CD4-positive, alpha-beta T cell (primary cell): ENCODE results near the gene MYO19. TPM values are rescaled to one million over a fixed set of nuclear protein-coding genes. Genes with fewer than 3 reads are reported as not detected.

ENCODE experiments used
- ATAC-seq: fragments of 200-7000 bp; cut with Tn5 transposase; one replicate; pipeline ENCODE4 v1.10.0; 2022; ENCODE audit warnings: mild to moderate bottlenecking; ENCODE audit not compliant: poor library complexity
- CTCF ChIA-PET: fragments of 350-600 bp; sonication (Branson Sonifier 250); formaldehyde crosslinking; loops from one replicate; lab custom pipeline; 2021; ENCODE audit warnings: antibody characterized with exemption, inconsistent platforms; lab: Charles Lee
- POLR2A ChIA-PET: fragments of 350-600 bp; sonication (Branson Sonifier 250); formaldehyde crosslinking; loops from one replicate; lab custom pipeline; 2021; ENCODE audit warnings: antibody characterized with exemption, inconsistent platforms; lab: Charles Lee
- DNase-seq, 14 experiments: peaks; one replicate each; pipeline ENCODE4 v3.0.0-alpha.2; 2013 to 2020; ENCODE audit warnings: mixed read lengths in 2 of 14
- H3K27ac ChIP-seq, 2 donors: one replicate each; pipeline versions ENCODE4 v1.5.1 to v1.7.0; 2013; ENCODE audit warnings: low read length in 2 of 2, low read depth in 1 of 2, mild to moderate bottlenecking in 1 of 2
- H3K27me3 ChIP-seq, 2 experiments: 1 replicate in 1 of 2; 2 replicates in 1 of 2; pipeline versions ENCODE4 v1.6.1 to v1.7.0; 2013; ENCODE audit warnings: low read length in 2 of 2, control low read depth in 1 of 2, mild to moderate bottlenecking in 1 of 2, moderate library complexity in 1 of 2; ENCODE audit not compliant: insufficient read depth in 2 of 2, control insufficient read depth in 1 of 2
- H3K36me3 ChIP-seq: one replicate; pipeline ENCODE4 v1.6.1; 2013; ENCODE audit warnings: low read length, control low read depth; ENCODE audit not compliant: insufficient read depth
- H3K4me1 ChIP-seq: one replicate; pipeline ENCODE4 v1.6.1; 2013; ENCODE audit warnings: low read length, control low read depth; ENCODE audit not compliant: insufficient read depth
- H3K4me3 ChIP-seq: one replicate; pipeline ENCODE4 v1.5.1; 2013; ENCODE audit warnings: mild to moderate bottlenecking, low read length, moderate library complexity
- H3K9me3 ChIP-seq, 2 experiments: 1 replicate in 1 of 2; 2 replicates in 1 of 2; pipeline versions ENCODE4 v1.6.1 to v1.7.0; 2013; ENCODE audit warnings: low read length in 2 of 2, mild to moderate bottlenecking in 2 of 2, control low read depth in 1 of 2, moderate library complexity in 1 of 2; ENCODE audit not compliant: control insufficient read depth in 1 of 2, insufficient read depth in 1 of 2
- H3K27ac Mint-ChIP-seq: one replicate; pipeline ENCODE4 v1.8.0; 2020; ENCODE audit warnings: mixed read lengths
- H3K27me3 Mint-ChIP-seq: one replicate; pipeline ENCODE4 v1.8.0; 2021; ENCODE audit warnings: mixed read lengths
- H3K36me3 Mint-ChIP-seq: one replicate; pipeline ENCODE4 v1.8.0; 2021; ENCODE audit warnings: low read depth, mixed read lengths
- H3K4me1 Mint-ChIP-seq: one replicate; pipeline ENCODE4 v1.8.0; 2021; ENCODE audit warnings: low read depth, mixed read lengths
- H3K4me3 Mint-ChIP-seq: one replicate; pipeline ENCODE4 v1.8.0; 2020; ENCODE audit warnings: mild to moderate bottlenecking, mixed read lengths
- H3K9me3 Mint-ChIP-seq: one replicate; pipeline ENCODE4 v1.8.0; 2020; ENCODE audit warnings: mixed read lengths
- intact Hi-C, 2 experiments: fragments of 100-400 bp; cut with DNase I in 1 of 2; cut with micrococcal nuclease in 1 of 2; formaldehyde crosslinking; loops; one replicate each; pipeline versions ENCODE4 v1.15.1 to v1.9.0; 2023 to 2025; cut with DNase I, micrococcal nuclease
- total RNA-seq, 174 experiments: library from RNA in 2 of 174; stranded (reverse) in 2 of 174; gene quantifications; one replicate each; pipeline ENCODE4 v1.2.3 and lab custom pipeline; 2021 to 2026
- TF ChIP-seq, protein P1 (sequence below): fragments of 200-600 bp; IDR thresholded peaks from one replicate; pipeline ENCODE4 v1.8.0; 2022; ENCODE audit warnings: antibody characterized with exemption, mild to moderate bottlenecking

MYO19 gene
- total RNA-seq, 2 experiments from 2014 or later = 64.4 to 70.5 TPM

DNA sequence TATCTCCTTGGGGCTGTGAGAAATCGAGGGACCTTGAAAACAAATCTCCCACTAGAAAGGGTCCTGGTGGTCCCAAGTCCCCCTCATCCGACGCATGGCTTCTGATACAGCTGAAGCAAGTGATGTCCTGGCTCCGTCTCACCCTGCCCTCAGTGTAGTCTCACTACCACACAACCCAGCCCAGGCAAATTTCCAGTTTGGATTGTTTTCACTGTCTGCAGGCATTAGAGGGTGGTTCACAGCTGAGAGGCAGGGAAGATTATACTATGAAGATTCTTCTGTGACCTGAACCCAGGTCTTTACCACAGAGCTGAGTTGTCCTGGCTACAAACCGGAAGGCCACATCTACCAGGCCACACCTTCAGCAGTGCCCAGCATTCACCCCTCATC, 30.5 kb downstream of the MYO19 start:
- TF ChIP-seq, protein P1, sequence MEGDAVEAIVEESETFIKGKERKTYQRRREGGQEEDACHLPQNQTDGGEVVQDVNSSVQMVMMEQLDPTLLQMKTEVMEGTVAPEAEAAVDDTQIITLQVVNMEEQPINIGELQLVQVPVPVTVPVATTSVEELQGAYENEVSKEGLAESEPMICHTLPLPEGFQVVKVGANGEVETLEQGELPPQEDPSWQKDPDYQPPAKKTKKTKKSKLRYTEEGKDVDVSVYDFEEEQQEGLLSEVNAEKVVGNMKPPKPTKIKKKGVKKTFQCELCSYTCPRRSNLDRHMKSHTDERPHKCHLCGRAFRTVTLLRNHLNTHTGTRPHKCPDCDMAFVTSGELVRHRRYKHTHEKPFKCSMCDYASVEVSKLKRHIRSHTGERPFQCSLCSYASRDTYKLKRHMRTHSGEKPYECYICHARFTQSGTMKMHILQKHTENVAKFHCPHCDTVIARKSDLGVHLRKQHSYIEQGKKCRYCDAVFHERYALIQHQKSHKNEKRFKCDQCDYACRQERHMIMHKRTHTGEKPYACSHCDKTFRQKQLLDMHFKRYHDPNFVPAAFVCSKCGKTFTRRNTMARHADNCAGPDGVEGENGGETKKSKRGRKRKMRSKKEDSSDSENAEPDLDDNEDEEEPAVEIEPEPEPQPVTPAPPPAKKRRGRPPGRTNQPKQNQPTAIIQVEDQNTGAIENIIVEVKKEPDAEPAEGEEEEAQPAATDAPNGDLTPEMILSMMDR = no peak
- Histone ChIP-seq H3K36me3 (peaks cover 40% of the 10 kb centered on the region), H3K27me3 (no peaks in the 10 kb centered on the region), H3K4me3 (no peak overlapping the region), H3K9me3 (no peaks in the 10 kb centered on the region), H3K4me1 (no peaks in the 10 kb centered on the region), H3K27ac (no peak overlapping the region)
- H3K36me3 Mint-ChIP-seq = peaks cover 24% of the 10 kb centered on the region
- H3K4me3 Mint-ChIP-seq = no peak overlapping the region
- no peaks in the 10 kb centered on the region for H3K9me3 Mint-ChIP-seq
- ATAC-seq = no peak
- H3K4me1 Mint-ChIP-seq = no peaks in the 10 kb centered on the region
- H3K27ac Mint-ChIP-seq = no peak overlapping the region
- ChIA-PET CTCF (no interaction called here), POLR2A (interaction anchor here (1.0 kb wide), 1 partner anchor 41 kb away, joined by 3 read pairs; the partner anchor contains the start of gene GGNBP2)
- DNase-seq = no peak
- intact Hi-C loops = no loop called here
- H3K27me3 Mint-ChIP-seq = no peaks in the 10 kb centered on the region

GRCh38 chr17:36503456-36504155, 31.1 kb downstream of the MYO19 start:
- ATAC-seq (no peak), DNase-seq (no peak)
- no peaks in the 10 kb centered on the region for H3K9me3 ChIP-seq
- Mint-ChIP-seq H3K4me1 (no peaks in the 10 kb centered on the region), H3K27me3 (no peaks in the 10 kb centered on the region), H3K27ac (no peak overlapping the region), H3K9me3 (no peaks in the 10 kb centered on the region), H3K36me3 (peaks cover 29% of the 10 kb centered on the region), H3K4me3 (no peak overlapping the region)
- ChIA-PET CTCF (no interaction called here), POLR2A (interaction anchor here (1.0 kb wide), 1 partner anchor 41 kb away, joined by 3 read pairs; the partner anchor contains the start of gene GGNBP2)
- no peaks in the 10 kb centered on the region for H3K4me1 ChIP-seq
- H3K27me3 ChIP-seq = no peaks in the 10 kb centered on the region
- no peak overlapping the region for H3K4me3 ChIP-seq
- peaks cover 43% of the 10 kb centered on the region for H3K36me3 ChIP-seq
- no peak overlapping the region for H3K27ac ChIP-seq
- intact Hi-C loops = no loop called here
- TF ChIP-seq, protein P1 = no peak

DNA sequence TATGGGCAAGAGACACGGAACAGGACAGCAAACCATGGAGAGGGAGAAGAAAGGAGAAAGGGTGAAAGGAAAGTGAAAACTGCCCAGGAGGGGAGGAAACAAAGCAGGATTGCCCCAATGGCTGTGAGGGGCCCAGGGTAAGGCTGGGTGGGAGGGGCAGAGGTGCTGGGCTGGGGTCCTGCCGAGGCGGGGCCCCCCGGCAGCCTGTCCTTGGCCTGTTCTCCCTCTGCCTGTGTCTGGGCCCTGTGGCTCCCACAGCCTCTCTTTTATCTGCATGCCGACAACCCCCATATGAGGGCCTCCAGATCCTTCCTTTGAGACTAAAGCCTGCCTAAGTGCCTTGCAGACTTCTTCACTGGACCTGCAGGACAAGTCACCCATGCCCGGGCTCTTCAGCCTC, 32.7 kb downstream of the MYO19 start:
- Histone ChIP-seq H3K9me3 (no peaks in the 10 kb centered on the region), H3K4me1 (no peaks in the 10 kb centered on the region), H3K4me3 (no peak overlapping the region), H3K36me3 (peaks cover 49% of the 10 kb centered on the region), H3K27me3 (no peaks in the 10 kb centered on the region), H3K27ac (no peak overlapping the region)
- no peaks in the 10 kb centered on the region for H3K27me3 Mint-ChIP-seq
- H3K36me3 Mint-ChIP-seq = peaks cover 39% of the 10 kb centered on the region
- DNase-seq (no peak), ATAC-seq (no peak)
- H3K4me1 Mint-ChIP-seq = no peaks in the 10 kb centered on the region
- ChIA-PET POLR2A (interaction anchor here (0.8 kb wide), 1 partner anchor 9 kb away, joined by 3 read pairs; no protein-coding TSS in a partner anchor), CTCF (no interaction called here)
- TF ChIP-seq, protein P1 = no peak
- no peaks in the 10 kb centered on the region for H3K9me3 Mint-ChIP-seq
- intact Hi-C loops = no loop called here
- H3K27ac Mint-ChIP-seq = peak overlapping the region; percentile 57
- no peak overlapping the region for H3K4me3 Mint-ChIP-seq
